Inflammatory macrophage treated with lipopolysaccharide for 4 hours (primary cell): ENCODE data around the gene HMGA1.
"Not testable (repeated sequence)": the region's sequence is repeated elsewhere in the genome, so short reads cannot be mapped to it uniquely, and the experiment has no call there.

ENCODE experiments used
- DNase-seq: peaks from one replicate; pipeline ENCODE4 v3.0.0-alpha.2; 2020

Gene HMGA1

GRCh38 chr6:34241351-34242215 lies 4.9 kb downstream of the HMGA1 start:
- DNase-seq: no peak

GRCh38 chr6:34242252-34243130 lies 5.8 kb downstream of the HMGA1 start:
- no peak for DNase-seq

- DNase-seq: no peak
Measured at GRCh38 chr6:34243131-34243771, 6.6 kb downstream of the HMGA1 start.

GRCh38 chr6:34243901-34244884 lies 7.5 kb downstream of the HMGA1 start:
- peak; percentile 88 for DNase-seq

- DNase-seq: not testable (repeated sequence)
Measured at GRCh38 chr6:34245032-34245760, 8.5 kb downstream of the HMGA1 start.

GRCh38 chr6:34245761-34246140 lies 9.1 kb downstream of the HMGA1 start:
- not testable (repeated sequence) for DNase-seq

- no peak for DNase-seq
Measured at GRCh38 chr6:34246249-34246562, 9.5 kb downstream of the HMGA1 start.

GRCh38 chr6:34246563-34247391 lies 10.1 kb downstream of the HMGA1 start:
- no peak for DNase-seq

GRCh38 chr6:34247481-34248197 lies 11.0 kb downstream of the HMGA1 start:
- no peak for DNase-seq

- DNase-seq: peak; percentile 77
Measured at GRCh38 chr6:34248198-34248726, 11.6 kb downstream of the HMGA1 start.

- DNase-seq: peak; percentile 95
Measured at GRCh38 chr6:34248727-34249468, 12.2 kb downstream of the HMGA1 start, which contains the start of gene SMIM29. Gene SMIM29 (minus strand): TSS chr6:34249006. CDS start chr6:34247791, 1,215 bp downstream.

GRCh38 chr6:34249469-34250261 lies 13.0 kb downstream of the HMGA1 start:
- no peak for DNase-seq

- not testable (repeated sequence) for DNase-seq
Measured at GRCh38 chr6:34252395-34252794, 15.7 kb downstream of the HMGA1 start.

GRCh38 chr6:34259529-34260069 lies 22.9 kb downstream of the HMGA1 start:
- peak; percentile 45 for DNase-seq

GRCh38 chr6:34260576-34261267 lies 24.0 kb downstream of the HMGA1 start:
- no peak for DNase-seq

GRCh38 chr6:34263484-34263883 lies 26.8 kb downstream of the HMGA1 start:
- not testable (repeated sequence) for DNase-seq

- DNase-seq: no peak
Measured at GRCh38 chr6:34267746-34268145, 31.1 kb downstream of the HMGA1 start.
